Testis (tissue), 3 donors: ENCODE data around the gene ABCC12. TPM values are rescaled to one million over a fixed set of nuclear protein-coding genes. Genes with fewer than 3 reads are reported as not detected.
A peak's percentile ranks its signal among the peaks of the same experiment; 100 is the strongest.

Source experiments
- DNase-seq: peaks from one replicate; pipeline ENCODE4 v3.0.0-alpha.2; 2019
- H3K27ac ChIP-seq, 2 donors: fragments of 200-600 bp; sonication (generic); one replicate each; pipeline ENCODE4 v1.5.1; 2019
- H3K27me3 ChIP-seq: fragments of 200-600 bp; sonication (generic); one replicate; pipeline ENCODE4 v1.5.1; 2019
- H3K36me3 ChIP-seq: fragments of 200-600 bp; sonication (generic); one replicate; pipeline ENCODE4 v1.5.1; 2017; ENCODE audit warnings: low read depth; ENCODE audit errors: missing control alignments
- H3K4me1 ChIP-seq: fragments of 200-600 bp; sonication (generic); one replicate; pipeline ENCODE4 v1.5.1; 2019
- H3K4me3 ChIP-seq, 2 donors: fragments of 200-600 bp; sonication (generic); one replicate each; pipeline ENCODE4 v1.5.1; 2017 to 2019
- H3K9me3 ChIP-seq: fragments of 200-600 bp; sonication (generic); one replicate; pipeline ENCODE4 v1.5.1; 2017
- POLR2A ChIP-seq: fragments of 450-650 bp; IDR thresholded peaks from one replicate; pipeline ENCODE4 v1.6.1; 2017; ENCODE audit warnings: antibody characterized with exemption, mild to moderate bottlenecking, moderate library complexity
- WGBS, 2 donors: methylation state at CpG; one replicate each; pipeline ENCODE4 v1.1.5; 2018; 5-methylcytosine and 5-hydroxymethylcytosine counted together
- intact Hi-C: fragments of 100-400 bp; cut with DNase I; formaldehyde crosslinking; loops from one replicate; pipeline ENCODE4 v1.15.1; 2023; ENCODE audit warnings: low total_unique reads
- polyA plus RNA-seq: library from polyadenylated mRNA; stranded (reverse); fragments of 350-450 nt; fragmentation: Illumina TruSeq; extraction: RNeasy Lipid Tissue Mini Kit (QIAGEN cat#74804); gene quantifications from one replicate; pipeline ENCODE4 v1.2.3, GENCODE V29; 2014; ENCODE audit warnings: low read depth, low replicate concordance; ENCODE audit not compliant: insufficient read depth
- total RNA-seq, 2 donors: library from RNA; depleted of rRNA; stranded (reverse); fragments of >200 nt; gene quantifications; one replicate each; pipeline ENCODE4 v1.2.3, GENCODE V29; 2016
- TF ChIP-seq, protein P1 (sequence below), 3 experiments: fragments of 450-650 bp in 2 of 3; fragments of 200-600 bp in 1 of 3; sonication (generic) in 1 of 3; IDR thresholded peaks; one replicate each; pipeline ENCODE4 v1.5.1; 2016 to 2019; ENCODE audit warnings: antibody characterized with exemption in 3 of 3, mild to moderate bottlenecking in 2 of 3, moderate library complexity in 1 of 3

The ABCC12 gene
- total and polyA plus RNA-seq, 3 donors from 2014 or later: 14.2 to 24.6 (median 18.3) TPM

DNA sequence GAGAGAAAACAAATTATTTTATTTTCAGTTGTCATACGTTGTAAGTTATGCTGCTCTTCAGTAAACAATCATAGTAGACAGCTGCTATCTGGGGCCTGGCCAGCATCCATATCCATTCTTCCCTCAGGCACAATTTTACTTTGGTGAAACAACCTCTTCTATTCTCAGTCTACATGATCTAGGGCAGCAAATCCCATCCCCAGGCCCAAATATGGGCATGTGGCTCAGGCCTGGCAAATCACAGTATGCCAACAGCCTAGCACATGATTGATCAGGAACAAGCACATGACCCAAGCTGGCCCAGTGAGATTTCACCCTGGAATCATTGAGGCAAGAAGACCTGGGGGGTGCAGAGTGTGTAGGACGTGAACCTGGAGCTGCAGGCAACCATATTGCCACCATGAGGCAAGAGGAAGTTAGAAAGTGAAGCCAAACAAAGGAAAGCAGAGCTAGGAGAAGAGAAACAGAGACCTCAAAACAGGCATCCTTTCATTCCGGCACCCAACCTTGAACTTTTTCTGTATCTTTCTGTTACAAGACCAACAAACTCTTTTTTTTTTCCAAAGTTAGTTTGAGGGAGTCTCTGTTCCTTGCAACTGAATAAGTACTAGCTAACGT is 10.3 kb upstream of the ABCC12 start:
- no peak overlapping the region for H3K4me3 ChIP-seq
- H3K9me3 ChIP-seq: no peaks in the 10 kb centered on the region
- intact Hi-C loops: loop anchor here (10.0 kb wide), 2 partner anchors 1131 to 1221 kb away; no protein-coding TSS in a partner anchor
- H3K27me3 ChIP-seq: no peaks in the 10 kb centered on the region
- no peaks in the 10 kb centered on the region for H3K36me3 ChIP-seq
- no peak overlapping the region for H3K27ac ChIP-seq
- 73 to 75% methylated on average over 4 of the region's 4 CpGs for WGBS, 2 donors
- DNase-seq: no peak
- TF ChIP-seq, protein P1, sequence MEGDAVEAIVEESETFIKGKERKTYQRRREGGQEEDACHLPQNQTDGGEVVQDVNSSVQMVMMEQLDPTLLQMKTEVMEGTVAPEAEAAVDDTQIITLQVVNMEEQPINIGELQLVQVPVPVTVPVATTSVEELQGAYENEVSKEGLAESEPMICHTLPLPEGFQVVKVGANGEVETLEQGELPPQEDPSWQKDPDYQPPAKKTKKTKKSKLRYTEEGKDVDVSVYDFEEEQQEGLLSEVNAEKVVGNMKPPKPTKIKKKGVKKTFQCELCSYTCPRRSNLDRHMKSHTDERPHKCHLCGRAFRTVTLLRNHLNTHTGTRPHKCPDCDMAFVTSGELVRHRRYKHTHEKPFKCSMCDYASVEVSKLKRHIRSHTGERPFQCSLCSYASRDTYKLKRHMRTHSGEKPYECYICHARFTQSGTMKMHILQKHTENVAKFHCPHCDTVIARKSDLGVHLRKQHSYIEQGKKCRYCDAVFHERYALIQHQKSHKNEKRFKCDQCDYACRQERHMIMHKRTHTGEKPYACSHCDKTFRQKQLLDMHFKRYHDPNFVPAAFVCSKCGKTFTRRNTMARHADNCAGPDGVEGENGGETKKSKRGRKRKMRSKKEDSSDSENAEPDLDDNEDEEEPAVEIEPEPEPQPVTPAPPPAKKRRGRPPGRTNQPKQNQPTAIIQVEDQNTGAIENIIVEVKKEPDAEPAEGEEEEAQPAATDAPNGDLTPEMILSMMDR (IDR thresholded peaks at IDR 0.05): no peak
- no peak for TF ChIP-seq POLR2A
- H3K4me1 ChIP-seq: no peaks in the 10 kb centered on the region

GRCh38 chr16:48164907-48165715 is 9.3 kb upstream of the ABCC12 start:
- intact Hi-C loops: loop anchor here (10.0 kb wide), 2 partner anchors 1130 to 1220 kb away; no protein-coding TSS in a partner anchor
- WGBS, 2 donors: 35 to 39% methylated on average over 16 of the region's 16 CpGs
- peak; percentile 82 for DNase-seq

GRCh38 chr16:48162839-48163410 is 7.1 kb upstream of the ABCC12 start:
- Histone ChIP-seq H3K27me3 (no peaks in the 10 kb centered on the region), H3K36me3 (no peaks in the 10 kb centered on the region), H3K4me1 (no peaks in the 10 kb centered on the region), H3K9me3 (no peaks in the 10 kb centered on the region), H3K4me3 (no peak overlapping the region), H3K27ac (no peak overlapping the region)
- DNase-seq: no peak
- WGBS, 2 donors: 76 to 91% methylated on average over 9 of the region's 9 CpGs
- TF ChIP-seq, protein P1 (IDR thresholded peaks at IDR 0.05): no peak
- no peak for TF ChIP-seq POLR2A
- intact Hi-C loops: loop anchor here (10.0 kb wide), 2 partner anchors 1128 to 1218 kb away; no protein-coding TSS in a partner anchor

More at GRCh38 chr16:48164907-48165715, 9.3 kb upstream of the ABCC12 start:
- Histone ChIP-seq H3K27ac (no peak overlapping the region), H3K4me1 (no peaks in the 10 kb centered on the region), H3K27me3 (no peaks in the 10 kb centered on the region), H3K9me3 (no peaks in the 10 kb centered on the region), H3K4me3 (no peak overlapping the region), H3K36me3 (no peaks in the 10 kb centered on the region)
- TF ChIP-seq, protein P1 (IDR thresholded peaks at IDR 0.05): peak; percentile 73 to 83 (median 74)
- TF ChIP-seq POLR2A: no peak

DNA sequence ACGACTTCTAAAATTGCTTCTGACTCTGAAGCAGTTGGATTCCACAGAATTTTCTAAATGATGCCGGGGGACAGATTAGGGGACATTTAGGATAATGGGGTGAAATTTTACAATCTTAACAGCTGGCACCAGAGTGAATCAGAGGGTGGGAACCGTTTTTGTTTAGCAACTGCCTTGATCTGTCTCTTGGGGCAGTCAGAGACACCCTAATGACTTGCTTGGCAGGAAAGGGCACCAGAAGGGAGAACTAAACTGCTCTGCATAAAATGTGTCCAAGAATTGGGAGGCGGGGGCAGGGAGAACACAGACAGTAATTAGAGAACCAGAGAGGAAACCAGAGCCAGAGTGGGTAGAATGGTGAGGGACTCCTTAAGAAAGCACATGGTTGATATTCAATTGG is 6.1 kb upstream of the ABCC12 start:
- 79 to 91% methylated on average over 4 of the region's 4 CpGs for WGBS, 2 donors
- Histone ChIP-seq H3K4me1 (no peaks in the 10 kb centered on the region), H3K36me3 (no peaks in the 10 kb centered on the region), H3K27me3 (no peaks in the 10 kb centered on the region), H3K27ac (no peak overlapping the region), H3K9me3 (no peaks in the 10 kb centered on the region), H3K4me3 (no peak overlapping the region)
- intact Hi-C loops: loop anchor here (10.0 kb wide), 2 partner anchors 1127 to 1217 kb away; no protein-coding TSS in a partner anchor
- DNase-seq: no peak
- TF ChIP-seq POLR2A: no peak
- TF ChIP-seq, protein P1 (IDR thresholded peaks at IDR 0.05): no peak
